Spleen (tissue), 3 donors: ENCODE results near the gene GGNBP2.

Source experiments
- POLR2A ChIP-seq, 3 donors: fragments of 450-650 bp; IDR thresholded peaks; one replicate each; pipeline ENCODE4 v1.5.1; 2017; ENCODE audit warnings: antibody characterized with exemption in 3 of 3, mild to moderate bottlenecking in 1 of 3
- POLR2AphosphoS5 ChIP-seq, 3 donors: sonication (generic); formaldehyde crosslinking; IDR thresholded peaks; one replicate each; pipeline ENCODE4 v1.5.1; 2017; ENCODE audit warnings: antibody characterized with exemption in 3 of 3

- TF ChIP-seq POLR2AphosphoS5 (IDR thresholded peaks at IDR 0.05) (no peak), POLR2A (IDR thresholded peaks at IDR 0.05) (no peak)
Observed at GRCh38 chr17:36514856-36515255, 29.9 kb upstream of the GGNBP2 start.
